Measurements from ENCODE around the gene CDH15. TPM values are rescaled to one million over a fixed set of nuclear protein-coding genes. Genes with fewer than 3 reads are reported as not detected.

The CDH15 gene
- total RNA-seq, 3 donors from 2014 or later (not counting 1 experiment from before 2014, with no cell fraction given) = 0.20 TPM; not detected in 2

DNA sequence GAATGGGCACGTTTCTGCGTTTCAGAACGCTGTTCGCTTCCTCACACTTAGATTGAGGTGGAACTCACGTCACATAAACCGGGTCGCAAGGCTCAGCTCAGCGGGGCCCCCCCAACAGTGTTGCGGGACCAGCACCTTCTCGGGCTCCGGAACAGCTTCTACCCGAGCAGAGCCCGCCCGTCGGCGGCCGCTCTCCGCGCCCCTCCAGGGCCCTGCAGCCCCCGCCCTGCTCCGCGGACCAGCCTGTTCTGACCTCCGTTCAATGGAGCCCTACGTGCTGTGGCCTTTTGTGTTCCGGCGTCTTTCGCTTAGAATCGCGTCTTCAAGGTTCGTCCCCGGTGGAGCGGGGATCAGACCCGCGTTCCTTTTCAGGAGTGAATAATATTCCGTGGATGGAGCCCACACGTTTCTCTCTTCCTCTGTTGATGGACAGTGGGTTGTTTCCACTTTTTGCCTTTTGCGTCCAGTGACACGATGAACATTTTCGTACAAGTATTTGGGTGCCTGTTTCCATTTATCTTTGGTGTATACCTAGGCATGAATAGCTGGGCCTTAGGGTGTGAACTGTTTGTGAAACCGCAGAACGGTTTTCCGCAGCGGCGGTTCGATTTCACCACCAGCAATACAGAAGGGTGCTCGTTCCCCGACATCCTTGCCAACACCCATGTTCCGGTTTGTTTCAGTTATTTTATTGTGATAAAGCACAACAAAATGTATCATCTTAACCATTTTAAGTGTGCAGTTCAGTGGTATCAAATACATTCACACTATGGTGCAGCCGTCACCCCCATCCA, 31.1 kb downstream of the CDH15 start:
- ATAC-seq = no peak
- H3K4me1 ChIP-seq (ENCODE audit: control insufficient read depth, insufficient read depth, low read length) = peaks cover 15% of the 10 kb centered on the region
- H3K36me3 ChIP-seq (ENCODE audit: control insufficient read depth, insufficient read depth, low read length) = no peaks in the 10 kb centered on the region
- no peak overlapping the region for H3K4me3 ChIP-seq (ENCODE audit: low read length)
- 50% methylated on average over 49 of the region's 49 CpGs for WGBS (ENCODE audit: insufficient coverage)
- Mint-ChIP-seq H3K27ac (peak overlapping the region in 1 of 2 donors; percentile 35), H3K4me3 (peak overlapping the region; percentile 74), H3K4me1 (peaks cover 5% of the 10 kb centered on the region in 2 donors), H3K36me3 (no peaks in the 10 kb centered on the region), H3K9me3 (no peaks in the 10 kb centered on the region), H3K27me3 (ENCODE audit: low read depth in 2 of 2) (peaks cover 26 to 29% of the 10 kb centered on the region in 2 donors)
- TF ChIP-seq, protein P1, sequence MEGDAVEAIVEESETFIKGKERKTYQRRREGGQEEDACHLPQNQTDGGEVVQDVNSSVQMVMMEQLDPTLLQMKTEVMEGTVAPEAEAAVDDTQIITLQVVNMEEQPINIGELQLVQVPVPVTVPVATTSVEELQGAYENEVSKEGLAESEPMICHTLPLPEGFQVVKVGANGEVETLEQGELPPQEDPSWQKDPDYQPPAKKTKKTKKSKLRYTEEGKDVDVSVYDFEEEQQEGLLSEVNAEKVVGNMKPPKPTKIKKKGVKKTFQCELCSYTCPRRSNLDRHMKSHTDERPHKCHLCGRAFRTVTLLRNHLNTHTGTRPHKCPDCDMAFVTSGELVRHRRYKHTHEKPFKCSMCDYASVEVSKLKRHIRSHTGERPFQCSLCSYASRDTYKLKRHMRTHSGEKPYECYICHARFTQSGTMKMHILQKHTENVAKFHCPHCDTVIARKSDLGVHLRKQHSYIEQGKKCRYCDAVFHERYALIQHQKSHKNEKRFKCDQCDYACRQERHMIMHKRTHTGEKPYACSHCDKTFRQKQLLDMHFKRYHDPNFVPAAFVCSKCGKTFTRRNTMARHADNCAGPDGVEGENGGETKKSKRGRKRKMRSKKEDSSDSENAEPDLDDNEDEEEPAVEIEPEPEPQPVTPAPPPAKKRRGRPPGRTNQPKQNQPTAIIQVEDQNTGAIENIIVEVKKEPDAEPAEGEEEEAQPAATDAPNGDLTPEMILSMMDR (IDR thresholded peaks at IDR 0.05) = no peak
- peaks cover 3% of the 10 kb centered on the region for H3K9me3 ChIP-seq (ENCODE audit: control insufficient read depth, insufficient read depth, low read length)
- no peak overlapping the region for H3K27ac ChIP-seq (ENCODE audit: low read length)
- DNase-seq = no peak
- intact Hi-C loops (cut with micrococcal nuclease) = no loop called here
- peaks cover 26% of the 10 kb centered on the region for H3K27me3 ChIP-seq (ENCODE audit: control insufficient read depth, insufficient read depth, low read length)

GRCh38 chr16:89207993-89208392, 36.4 kb downstream of the CDH15 start:
- H3K27ac ChIP-seq (ENCODE audit: low read length) = no peak overlapping the region
- DNase-seq (no peak), ATAC-seq (no peak)
- 94% methylated on average over 3 of the region's 4 CpGs for WGBS (ENCODE audit: insufficient coverage)
- no peaks in the 10 kb centered on the region for H3K9me3 ChIP-seq (ENCODE audit: control insufficient read depth, insufficient read depth, low read length)
- Mint-ChIP-seq H3K9me3 (no peaks in the 10 kb centered on the region), H3K4me3 (no peak overlapping the region), H3K27me3 (ENCODE audit: low read depth in 2 of 2) (peaks cover 22 to 36% of the 10 kb centered on the region in 2 donors), H3K27ac (no peak overlapping the region), H3K36me3 (no peaks in the 10 kb centered on the region), H3K4me1 (peaks cover 0 to 1% of the 10 kb centered on the region in 2 donors)
- H3K4me3 ChIP-seq (ENCODE audit: low read length) = no peak overlapping the region
- intact Hi-C loops (cut with micrococcal nuclease) = no loop called here
- peaks cover 4% of the 10 kb centered on the region for H3K27me3 ChIP-seq (ENCODE audit: control insufficient read depth, insufficient read depth, low read length)
- no peaks in the 10 kb centered on the region for H3K4me1 ChIP-seq (ENCODE audit: control insufficient read depth, insufficient read depth, low read length)
- H3K36me3 ChIP-seq (ENCODE audit: control insufficient read depth, insufficient read depth, low read length) = no peaks in the 10 kb centered on the region
- TF ChIP-seq, protein P1 (IDR thresholded peaks at IDR 0.05) = no peak

- H3K27ac ChIP-seq (ENCODE audit: low read length) = no peak overlapping the region
- Mint-ChIP-seq H3K9me3 (no peaks in the 10 kb centered on the region), H3K27ac (no peak overlapping the region), H3K4me3 (no peak overlapping the region), H3K36me3 (no peaks in the 10 kb centered on the region), H3K4me1 (no peaks in the 10 kb centered on the region), H3K27me3 (ENCODE audit: low read depth in 2 of 2) (peaks cover 9 to 21% of the 10 kb centered on the region in 2 donors)
- H3K27me3 ChIP-seq (ENCODE audit: control insufficient read depth, insufficient read depth, low read length) = no peaks in the 10 kb centered on the region
- DNase-seq = no peak
- no peaks in the 10 kb centered on the region for H3K36me3 ChIP-seq (ENCODE audit: control insufficient read depth, insufficient read depth, low read length)
- intact Hi-C loops (cut with micrococcal nuclease) = loop anchor here (10.0 kb wide), 1 partner anchor 115 kb away; the partner anchor contains the start of gene ACSF3
- H3K4me3 ChIP-seq (ENCODE audit: low read length) = no peak overlapping the region
- TF ChIP-seq, protein P1 (IDR thresholded peaks at IDR 0.05) = no peak
- WGBS (ENCODE audit: insufficient coverage) = 79% methylated on average over 15 of the region's 15 CpGs
- H3K9me3 ChIP-seq (ENCODE audit: control insufficient read depth, insufficient read depth, low read length) = no peaks in the 10 kb centered on the region
- no peak for ATAC-seq
- no peaks in the 10 kb centered on the region for H3K4me1 ChIP-seq (ENCODE audit: control insufficient read depth, insufficient read depth, low read length)
These were observed 38.0 kb downstream of the CDH15 start for GRCh38 chr16:89209522-89210044.
